ENCODE data around the gene CT45A9. TPM values are rescaled to one million over a fixed set of nuclear protein-coding genes. Genes with fewer than 3 reads are reported as not detected.

The CT45A9 gene, protein sequence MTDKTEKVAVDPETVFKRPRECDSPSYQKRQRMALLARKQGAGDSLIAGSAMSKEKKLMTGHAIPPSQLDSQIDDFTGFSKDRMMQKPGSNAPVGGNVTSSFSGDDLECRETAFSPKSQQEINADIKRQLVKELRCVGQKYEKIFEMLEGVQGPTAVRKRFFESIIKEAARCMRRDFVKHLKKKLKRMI
- not detected in 2 replicates for total RNA-seq

DNA sequence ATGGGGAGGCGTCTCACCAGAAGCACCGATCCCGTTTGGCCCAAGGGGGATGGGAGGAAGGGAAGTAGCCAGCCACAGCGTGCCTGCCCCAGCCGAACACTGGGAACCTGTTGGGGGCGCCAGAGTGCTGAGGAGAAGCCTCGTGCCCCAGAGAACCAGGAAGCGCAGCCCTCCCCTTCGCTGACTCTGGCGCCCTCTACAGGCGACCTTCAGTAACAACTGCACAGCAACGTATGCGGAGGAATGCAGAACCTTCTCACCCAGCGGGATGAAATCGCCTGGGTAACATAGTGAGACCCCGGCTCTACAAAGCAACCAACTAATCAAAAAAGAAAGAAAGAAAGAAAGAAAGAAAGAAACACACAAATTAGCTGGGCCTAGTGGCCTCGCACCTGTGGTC, at the start of gene CT45A9:
Gene CT45A9, minus strand, starts transcription at position 101 of the 400 bp plus-strand sequence. CDS start 3,751 bp downstream, outside the sequence.

DNA sequence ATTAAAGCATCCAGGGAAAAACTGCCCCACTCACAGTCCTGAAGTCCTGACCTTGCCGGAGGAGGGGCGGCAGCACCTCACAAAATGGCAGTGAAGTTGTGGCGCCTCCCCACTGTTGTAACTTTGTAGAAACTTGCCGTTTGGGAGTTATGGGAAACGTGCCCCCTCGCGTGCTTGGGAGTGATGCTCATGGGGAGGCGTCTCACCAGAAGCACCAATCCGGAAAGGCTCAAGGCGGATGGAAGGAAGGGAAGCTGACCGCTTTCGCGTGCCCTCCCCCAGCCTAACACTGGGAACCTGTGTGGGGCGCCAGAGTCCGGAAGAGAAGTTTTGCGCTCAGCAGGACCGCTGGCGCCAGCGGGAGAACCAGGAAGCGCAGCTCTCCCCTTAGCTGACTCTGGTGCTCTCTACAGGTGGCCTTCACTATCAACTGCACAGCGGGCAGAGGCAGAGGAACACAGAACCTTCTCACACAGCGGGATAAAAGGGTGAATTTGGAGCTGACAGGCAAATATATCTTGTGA, 21.7 kb upstream of the CT45A9 start, which contains the start of the genes CT45A10 and SAGE1:
Gene CT45A10, minus strand, starts transcription at position 151 of the 524 bp plus-strand sequence. CDS start 8,100 bp downstream, outside the sequence.
Gene SAGE1, plus strand, starts transcription at position 423 of the 524 bp plus-strand sequence. CDS start 2,527 bp downstream, outside the sequence.

DNA sequence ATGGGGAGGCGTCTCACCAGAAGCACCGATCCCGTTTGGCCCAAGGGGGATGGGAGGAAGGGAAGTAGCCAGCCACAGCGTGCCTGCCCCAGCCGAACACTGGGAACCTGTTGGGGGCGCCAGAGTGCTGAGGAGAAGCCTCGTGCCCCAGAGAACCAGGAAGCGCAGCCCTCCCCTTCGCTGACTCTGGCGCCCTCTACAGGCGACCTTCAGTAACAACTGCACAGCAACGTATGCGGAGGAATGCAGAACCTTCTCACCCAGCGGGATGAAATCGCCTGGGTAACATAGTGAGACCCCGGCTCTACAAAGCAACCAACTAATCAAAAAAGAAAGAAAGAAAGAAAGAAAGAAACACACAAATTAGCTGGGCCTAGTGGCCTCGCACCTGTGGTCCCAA, 17.2 kb downstream of the CT45A9 start, which contains the start of gene CT45A8:
Gene CT45A8, minus strand, starts transcription at position 101 of the 400 bp plus-strand sequence. CDS start 3,755 bp downstream, outside the sequence.

DNA sequence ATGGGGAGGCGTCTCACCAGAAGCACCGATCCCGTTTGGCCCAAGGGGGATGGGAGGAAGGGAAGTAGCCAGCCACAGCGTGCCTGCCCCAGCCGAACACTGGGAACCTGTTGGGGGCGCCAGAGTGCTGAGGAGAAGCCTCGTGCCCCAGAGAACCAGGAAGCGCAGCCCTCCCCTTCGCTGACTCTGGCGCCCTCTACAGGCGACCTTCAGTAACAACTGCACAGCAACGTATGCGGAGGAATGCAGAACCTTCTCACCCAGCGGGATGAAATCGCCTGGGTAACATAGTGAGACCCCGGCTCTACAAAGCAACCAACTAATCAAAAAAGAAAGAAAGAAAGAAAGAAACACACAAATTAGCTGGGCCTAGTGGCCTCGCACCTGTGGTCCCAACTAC, 34.4 kb downstream of the CT45A9 start, which contains the start of gene CT45A7:
Gene CT45A7, minus strand, starts transcription at position 101 of the 400 bp plus-strand sequence. CDS start 3,747 bp downstream, outside the sequence.

DNA sequence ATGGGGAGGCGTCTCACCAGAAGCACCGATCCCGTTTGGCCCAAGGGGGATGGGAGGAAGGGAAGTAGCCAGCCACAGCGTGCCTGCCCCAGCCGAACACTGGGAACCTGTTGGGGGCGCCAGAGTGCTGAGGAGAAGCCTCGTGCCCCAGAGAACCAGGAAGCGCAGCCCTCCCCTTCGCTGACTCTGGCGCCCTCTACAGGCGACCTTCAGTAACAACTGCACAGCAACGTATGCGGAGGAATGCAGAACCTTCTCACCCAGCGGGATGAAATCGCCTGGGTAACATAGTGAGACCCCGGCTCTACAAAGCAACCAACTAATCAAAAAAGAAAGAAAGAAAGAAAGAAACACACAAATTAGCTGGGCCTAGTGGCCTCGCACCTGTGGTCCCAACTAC, 51.7 kb downstream of the CT45A9 start, which contains the start of gene CT45A2:
Gene CT45A2, minus strand, starts transcription at position 101 of the 400 bp plus-strand sequence. CDS start 3,747 bp downstream, outside the sequence.

Other genes starting within 250 kb of the CT45A9 start
- not detected in 2 replicates for gene CT45A1, start 158.2 kb downstream of the CT45A9 start, total RNA-seq
- not detected in 2 replicates for gene CT45A3, start 103.6 kb downstream of the CT45A9 start, total RNA-seq
- not detected in 2 replicates for gene CT45A5, start 86.3 kb downstream of the CT45A9 start, total RNA-seq
- gene CT45A6, start 69.0 kb downstream of the CT45A9 start, total RNA-seq: not detected in 2 replicates
- gene CT45A2, start 51.8 kb downstream of the CT45A9 start, total RNA-seq: not detected in 2 replicates
- gene CT45A7, start 34.5 kb downstream of the CT45A9 start, total RNA-seq: not detected in 2 replicates
- gene CT45A8, start 17.3 kb downstream of the CT45A9 start, total RNA-seq: not detected in 2 replicates
- not detected in 2 replicates for gene CT45A10, start 21.6 kb upstream of the CT45A9 start, total RNA-seq
- not detected in 2 replicates for gene SAGE1, start 21.9 kb upstream of the CT45A9 start, total RNA-seq
- 10.9 and 16.3 TPM in 2 replicates for gene MMGT1, start 102.2 kb upstream of the CT45A9 start, total RNA-seq
- 12.0 and 15.2 TPM in 2 replicates for gene SLC9A6, start 113.6 kb upstream of the CT45A9 start, total RNA-seq

Measured in airway epithelial cell (primary cell).